OCI-LY3 (cell line): ENCODE data around the gene DYRK1A.
"Not testable (repeated sequence)": the region's sequence is repeated elsewhere in the genome, so short reads cannot be mapped to it uniquely, and the experiment has no call there.

Experiments
- H2AFZ ChIP-seq: fragments of 200-600, 300-600 bp; shearing (Covaris generic); 2 replicates; pipeline ENCODE4 v1.6.0; 2014; ENCODE audit warnings: antibody characterized with exemption, low read depth, low read length
- H3K27ac ChIP-seq: fragments of 200-600, 300-600 bp; sonication (generic); 2 replicates; pipeline ENCODE4 v1.5.1; 2014; ENCODE audit warnings: mild to moderate bottlenecking, low read length, moderate library complexity, mixed read lengths
- H3K27me3 ChIP-seq: fragments of 200-600, 300-600 bp; sonication (generic); 2 replicates; pipeline ENCODE4 v1.6.1; 2014; ENCODE audit warnings: low read depth, low read length, mixed read lengths
- H3K36me3 ChIP-seq: fragments of 200-600, 300-600 bp; sonication (generic); replicated peaks from 2 replicates; pipeline ENCODE3; 2014; ENCODE audit warnings: low read depth, low read length, mixed read lengths
- H3K4me1 ChIP-seq: fragments of 300-600, 200-600 bp; sonication (generic); 2 replicates; pipeline ENCODE4 v1.6.1; 2014; ENCODE audit warnings: low read length, mixed read lengths
- H3K4me2 ChIP-seq: fragments of 200-600, 300-600 bp; sonication (generic); 2 replicates; pipeline ENCODE4 v1.6.1; 2014; ENCODE audit warnings: low read length, mixed read lengths
- H3K4me3 ChIP-seq: fragments of 300-600, 200-600 bp; sonication (generic); 2 replicates; pipeline ENCODE4 v1.5.1; 2014; ENCODE audit warnings: antibody characterized with exemption, mild to moderate bottlenecking, low read length, moderate library complexity
- H3K79me2 ChIP-seq: fragments of 300-600, 200-600 bp; shearing (Covaris generic); 2 replicates; pipeline ENCODE4 v1.6.1; 2014; ENCODE audit warnings: mild to moderate bottlenecking, low read length, mixed read lengths
- H3K9ac ChIP-seq: fragments of 300-600, 200-600 bp; shearing (Covaris generic); 2 replicates; pipeline ENCODE4 v1.6.0; 2014; ENCODE audit warnings: mild to moderate bottlenecking, low read length, moderate library complexity
- H3K9me3 ChIP-seq: fragments of 200-600, 300-600 bp; shearing (Covaris generic); 2 replicates; pipeline ENCODE4 v1.6.1; 2014; ENCODE audit warnings: low read length, mixed read lengths; ENCODE audit not compliant: insufficient read depth
- H4K20me1 ChIP-seq: fragments of 200-600, 300-600 bp; sonication (generic); 2 replicates; pipeline ENCODE4 v1.6.1; 2016; ENCODE audit warnings: low read length, mixed read lengths; ENCODE audit not compliant: insufficient read depth
- CTCF ChIP-seq: fragments of 200-600, 300-600 bp; sonication (generic); IDR thresholded peaks from 2 replicates; pipeline ENCODE4 v1.5.1; 2014; ENCODE audit warnings: antibody characterized with exemption, low read length, low read depth
- EZH2phosphoT487 ChIP-seq: fragments of 200-600 bp; shearing (Covaris generic); IDR thresholded peaks from 2 replicates; pipeline ENCODE4 v1.6.1; 2018; ENCODE audit warnings: antibody characterized with exemption, mixed run types, low read depth

DYRK1A gene

GRCh38 chr21:37537391-37537996 lies 170.9 kb downstream of the DYRK1A start:
- Histone ChIP-seq H3K4me2 (no peak overlapping the region), H3K9me3 (no peaks in the 10 kb centered on the region), H3K4me3 (no peak overlapping the region), H2AFZ (no peak overlapping the region), H4K20me1 (no peaks in the 10 kb centered on the region), H3K27me3 (no peaks in the 10 kb centered on the region), H3K27ac (no peak overlapping the region), H3K9ac (no peak overlapping the region), H3K4me1 (peaks cover 15% of the 10 kb centered on the region), H3K79me2 (no peaks in the 10 kb centered on the region), H3K36me3 (no peaks in the 10 kb centered on the region)
- TF ChIP-seq EZH2phosphoT487 (no peak), CTCF (no peak)

GRCh38 chr21:37538971-37539590 lies 172.5 kb downstream of the DYRK1A start:
- Histone ChIP-seq H3K4me2 (no peak overlapping the region), H3K27me3 (no peaks in the 10 kb centered on the region), H3K79me2 (no peaks in the 10 kb centered on the region), H2AFZ (no peak overlapping the region), H3K9me3 (no peaks in the 10 kb centered on the region), H3K4me1 (peaks cover under 1% of the 10 kb centered on the region; the same call in 1 of the 2 replicates), H4K20me1 (no peaks in the 10 kb centered on the region), H3K4me3 (no peak overlapping the region), H3K9ac (no peak overlapping the region), H3K27ac (no peak overlapping the region), H3K36me3 (no peaks in the 10 kb centered on the region)
- TF ChIP-seq EZH2phosphoT487 (no peak), CTCF (no peak)

GRCh38 chr21:37541128-37541527 lies 174.6 kb downstream of the DYRK1A start:
- not testable (repeated sequence) for H3K27ac ChIP-seq, H3K9ac ChIP-seq, H3K4me2 ChIP-seq, H3K9me3 ChIP-seq, H3K36me3 ChIP-seq, H3K4me3 ChIP-seq, H4K20me1 ChIP-seq, H3K4me1 ChIP-seq, H2AFZ ChIP-seq, H3K79me2 ChIP-seq, H3K27me3 ChIP-seq

GRCh38 chr21:37542512-37542911 lies 175.9 kb downstream of the DYRK1A start:
- H3K4me2 ChIP-seq, result no peak overlapping the region
- no peaks in the 10 kb centered on the region for H3K9me3 ChIP-seq
- TF ChIP-seq CTCF, result no peak
- TF ChIP-seq EZH2phosphoT487, result no peak
- H3K4me3 ChIP-seq, result no peak overlapping the region
- H3K4me1 ChIP-seq, result peaks cover 2% of the 10 kb centered on the region; the same call in 1 of the 2 replicates
- no peaks in the 10 kb centered on the region for H3K27me3 ChIP-seq
- no peaks in the 10 kb centered on the region for H4K20me1 ChIP-seq
- H3K36me3 ChIP-seq, result no peaks in the 10 kb centered on the region
- H3K9ac ChIP-seq, result no peak overlapping the region
- H3K27ac ChIP-seq, result no peak overlapping the region
- no peaks in the 10 kb centered on the region for H3K79me2 ChIP-seq
- no peak overlapping the region for H2AFZ ChIP-seq
